Hypothalamus (tissue), 51 donors: ENCODE data around the gene TMEFF2.

Source experiments
- DNase-seq, 51 donors: peaks; one replicate each; lab custom pipeline; 2025; lab: John Stamatoyannopoulos, UW

Gene TMEFF2

GRCh38 chr2:192072261-192072660 lies 122.5 kb downstream of the TMEFF2 start:
- DNase-seq: no peak

GRCh38 chr2:192070099-192070498 lies 124.6 kb downstream of the TMEFF2 start:
- no peak for DNase-seq

GRCh38 chr2:192069417-192069816 lies 125.3 kb downstream of the TMEFF2 start:
- no peak for DNase-seq

- no peak for DNase-seq
These were observed 125.8 kb downstream of the TMEFF2 start for GRCh38 chr2:192068966-192069365.

GRCh38 chr2:192067631-192068030 lies 127.1 kb downstream of the TMEFF2 start:
- no peak for DNase-seq

GRCh38 chr2:192064459-192064858 lies 130.3 kb downstream of the TMEFF2 start:
- no peak for DNase-seq

GRCh38 chr2:192060161-192060560 lies 134.6 kb downstream of the TMEFF2 start:
- DNase-seq: no peak

GRCh38 chr2:192059266-192059665 lies 135.5 kb downstream of the TMEFF2 start:
- DNase-seq: no peak

- DNase-seq: no peak
These were observed 140.8 kb downstream of the TMEFF2 start for GRCh38 chr2:192053921-192054320.

- DNase-seq: no peak
These were observed 143.2 kb downstream of the TMEFF2 start for GRCh38 chr2:192051533-192051932.

- no peak for DNase-seq
These were observed 145.4 kb downstream of the TMEFF2 start for GRCh38 chr2:192049362-192049761.

GRCh38 chr2:192047315-192048107 lies 147.2 kb downstream of the TMEFF2 start:
- no peak for DNase-seq

GRCh38 chr2:192044496-192044895 lies 150.2 kb downstream of the TMEFF2 start:
- DNase-seq: no peak

- no peak for DNase-seq
These were observed 151.4 kb downstream of the TMEFF2 start for GRCh38 chr2:192043216-192043870.

- no peak for DNase-seq
These were observed 152.6 kb downstream of the TMEFF2 start for GRCh38 chr2:192042126-192042525.

GRCh38 chr2:192038110-192038509 lies 156.6 kb downstream of the TMEFF2 start:
- no peak for DNase-seq

GRCh38 chr2:192035731-192036442 lies 158.8 kb downstream of the TMEFF2 start:
- DNase-seq: no peak

- no peak for DNase-seq
These were observed 163.9 kb downstream of the TMEFF2 start for GRCh38 chr2:192030856-192031255.

GRCh38 chr2:192030289-192030688 lies 164.4 kb downstream of the TMEFF2 start:
- no peak for DNase-seq

- DNase-seq: no peak
These were observed 165.6 kb downstream of the TMEFF2 start for GRCh38 chr2:192029089-192029488.

- no peak for DNase-seq
These were observed 168.0 kb downstream of the TMEFF2 start for GRCh38 chr2:192026825-192027120.
